Measurements from ENCODE around the gene CITED2. TPM values are rescaled to one million over a fixed set of nuclear protein-coding genes. Genes with fewer than 3 reads are reported as not detected.

CITED2 gene
- total RNA-seq, 1 donor = 126 TPM

GRCh38 chr6:139386404-139386803 lies 12.0 kb upstream of the CITED2 start:
- no peak overlapping the region for H3K4me3 ChIP-seq (ENCODE audit: low read depth, low read length)
- no peak for TF ChIP-seq CTCF (IDR thresholded peaks at IDR 0.05; ENCODE audit: insufficient read depth, low read length)
- DNase-seq (ENCODE audit: low read depth) = no peak

- TF ChIP-seq CTCF (IDR thresholded peaks at IDR 0.05; ENCODE audit: insufficient read depth, low read length) = no peak
- no peak overlapping the region for H3K4me3 ChIP-seq (ENCODE audit: low read depth, low read length)
- peak; percentile 64 for DNase-seq (ENCODE audit: low read depth)
Observed at GRCh38 chr6:139381216-139381865, 6.9 kb upstream of the CITED2 start.

GRCh38 chr6:139380611-139381010 lies 6.2 kb upstream of the CITED2 start:
- no peak for TF ChIP-seq CTCF (IDR thresholded peaks at IDR 0.05; ENCODE audit: insufficient read depth, low read length)
- H3K4me3 ChIP-seq (ENCODE audit: low read depth, low read length) = no peak overlapping the region
- no peak for DNase-seq (ENCODE audit: low read depth)

- no peak overlapping the region for H3K4me3 ChIP-seq (ENCODE audit: low read depth, low read length)
- no peak for TF ChIP-seq CTCF (IDR thresholded peaks at IDR 0.05; ENCODE audit: insufficient read depth, low read length)
- DNase-seq (ENCODE audit: low read depth) = no peak
Observed at GRCh38 chr6:139380168-139380567, 5.7 kb upstream of the CITED2 start.

GRCh38 chr6:139378882-139379341 lies 4.5 kb upstream of the CITED2 start:
- peak; percentile 40 for DNase-seq (ENCODE audit: low read depth)
- H3K4me3 ChIP-seq (ENCODE audit: low read depth, low read length) = no peak overlapping the region
- TF ChIP-seq CTCF (IDR thresholded peaks at IDR 0.05; ENCODE audit: insufficient read depth, low read length) = no peak

- H3K4me3 ChIP-seq (ENCODE audit: low read depth, low read length) = no peak overlapping the region
- no peak for TF ChIP-seq CTCF (IDR thresholded peaks at IDR 0.05; ENCODE audit: insufficient read depth, low read length)
- DNase-seq (ENCODE audit: low read depth) = no peak
Observed at GRCh38 chr6:139378226-139378625, 3.8 kb upstream of the CITED2 start.

All from fibroblast of the aortic adventitia (primary cell).